GM23338 (cell line): ENCODE measurements around the gene KMT2E. TPM values are rescaled to one million over a fixed set of nuclear protein-coding genes. Genes with fewer than 3 reads are reported as not detected.

ENCODE experiments used
- ATAC-seq: fragments of 200-7000 bp; cut with Tn5 transposase; 3 replicates; pipeline ENCODE4 v1.9.1; 2020
- DNase-seq: peaks from one replicate; pipeline ENCODE4 v3.0.0-alpha.2; 2015; ENCODE audit warnings: low spot score
- H2AFZ ChIP-seq: fragments of 200-600 bp; sonication (generic); 2 replicates; pipeline ENCODE4 v1.8.0; 2016; ENCODE audit warnings: antibody characterized with exemption, mild to moderate bottlenecking, moderate library complexity
- H3F3A ChIP-seq: fragments of 200-600 bp; sonication (generic); replicated peaks from 2 replicates; pipeline ENCODE4 v1.8.0; 2017; ENCODE audit warnings: antibody characterized with exemption, mixed run types, low read depth
- H3K27ac ChIP-seq: fragments of 200-600 bp; sonication (generic); 2 replicates; pipeline ENCODE4 v1.6.1; 2016; ENCODE audit warnings: low read depth
- H3K27me3 ChIP-seq: fragments of 200-600 bp; sonication (generic); 2 replicates; pipeline ENCODE4 v1.8.0; 2016; ENCODE audit warnings: mild to moderate bottlenecking, mixed run types, moderate library complexity; ENCODE audit not compliant: insufficient read depth
- H3K36me3 ChIP-seq: fragments of 200-600 bp; sonication (generic); 2 replicates; pipeline ENCODE4 v1.8.0; 2016; ENCODE audit warnings: mild to moderate bottlenecking; ENCODE audit not compliant: insufficient read depth
- H3K4me1 ChIP-seq: fragments of 200-600 bp; sonication (generic); 2 replicates; pipeline ENCODE4 v1.8.0; 2016; ENCODE audit warnings: mild to moderate bottlenecking, moderate library complexity; ENCODE audit not compliant: insufficient read depth
- H3K4me2 ChIP-seq: fragments of 200-600 bp; sonication (generic); 2 replicates; pipeline ENCODE4 v1.7.1; 2017; ENCODE audit warnings: mixed run types
- H3K4me3 ChIP-seq: fragments of 200-600 bp; sonication (generic); 2 replicates; pipeline ENCODE4 v1.6.1; 2016; ENCODE audit warnings: mixed run types
- H3K79me2 ChIP-seq: fragments of 200-600 bp; sonication (generic); replicated peaks from 2 replicates; pipeline ENCODE4 v1.8.0; 2017; ENCODE audit warnings: mild to moderate bottlenecking; ENCODE audit not compliant: insufficient read depth
- H3K9me2 ChIP-seq: fragments of 200-600 bp; sonication (generic); 2 replicates; pipeline ENCODE4 v1.8.0; 2017; ENCODE audit not compliant: insufficient read depth
- H4K20me1 ChIP-seq: fragments of 200-600 bp; sonication (generic); replicated peaks from 2 replicates; pipeline ENCODE4 v1.8.0; 2017; ENCODE audit warnings: mild to moderate bottlenecking; ENCODE audit not compliant: insufficient read depth
- H3K27ac Mint-ChIP-seq: 2 replicates; pipeline ENCODE4 v1.8.0; 2020; ENCODE audit warnings: inconsistent platforms, mild to moderate bottlenecking, moderate library complexity, mixed read lengths
- H3K27me3 Mint-ChIP-seq: 3 replicates; pipeline ENCODE4 v1.8.0; 2022; ENCODE audit warnings: low read depth, mild to moderate bottlenecking, moderate library complexity, mixed read lengths, inconsistent platforms; ENCODE audit not compliant: insufficient read depth, poor library complexity
- H3K36me3 Mint-ChIP-seq: 3 replicates; pipeline ENCODE4 v1.8.0; 2021; ENCODE audit warnings: low read depth, mild to moderate bottlenecking, inconsistent platforms, moderate library complexity, mixed read lengths
- H3K4me1 Mint-ChIP-seq: 3 replicates; pipeline ENCODE4 v1.8.0; 2020; ENCODE audit warnings: mild to moderate bottlenecking, inconsistent platforms, mixed read lengths
- H3K4me3 Mint-ChIP-seq: 3 replicates; pipeline ENCODE4 v1.8.0; 2021; ENCODE audit warnings: moderate library complexity, mild to moderate bottlenecking, inconsistent platforms, mixed read lengths
- H3K9me3 Mint-ChIP-seq: 3 replicates; pipeline ENCODE4 v1.8.0; 2020; ENCODE audit warnings: moderate library complexity, mild to moderate bottlenecking, inconsistent platforms, mixed read lengths
- CREB1 ChIP-seq: fragments of 250-450 bp; sonication (Bioruptor Pico); IDR thresholded peaks from 2 replicates; pipeline ENCODE4 v1.5.0; 2020; ENCODE audit warnings: low read depth, mild to moderate bottlenecking, moderate library complexity
- CTCF ChIP-seq, 2 experiments: fragments of 200-600 bp in 1 of 2; sonication (generic) in 1 of 2; conservative IDR thresholded peaks; 2 replicates each; pipeline versions ENCODE4 v1.5.1 to v1.6.1; 2016 to 2017; ENCODE audit warnings: antibody characterized with exemption in 2 of 2, low read depth in 2 of 2, mild to moderate bottlenecking in 2 of 2, moderate library complexity in 1 of 2
- EZH2 ChIP-seq: fragments of 200-600 bp; sonication (generic); IDR thresholded peaks from one replicate; pipeline ENCODE4 v1.8.0; 2017; ENCODE audit warnings: antibody characterized with exemption, mild to moderate bottlenecking, low read depth; ENCODE audit not compliant: unreplicated experiment
- EZH2phosphoT487 ChIP-seq: fragments of 200-600 bp; sonication (generic); IDR thresholded peaks from one replicate; pipeline ENCODE4 v1.8.1; 2018; ENCODE audit warnings: antibody characterized with exemption; ENCODE audit not compliant: unreplicated experiment
- JUNB ChIP-seq: IDR thresholded peaks from one replicate; pipeline ENCODE4 v1.6.1; 2016; ENCODE audit warnings: antibody characterized with exemption; ENCODE audit not compliant: unreplicated experiment
- NANOG ChIP-seq: IDR thresholded peaks from 2 replicates; pipeline ENCODE4 v1.6.1; 2016; ENCODE audit warnings: antibody characterized with exemption, borderline replicate concordance
- POLR2AphosphoS5 ChIP-seq: IDR thresholded peaks from 2 replicates; pipeline ENCODE4 v1.6.1; 2016; ENCODE audit warnings: antibody characterized with exemption, low read depth
- REST ChIP-seq: IDR thresholded peaks from one replicate; pipeline ENCODE4 v1.6.1; 2018; ENCODE audit warnings: antibody characterized with exemption; ENCODE audit not compliant: unreplicated experiment
- STAT1 ChIP-seq: IDR thresholded peaks from one replicate; pipeline ENCODE4 v1.6.1; 2016; ENCODE audit warnings: antibody characterized with exemption; ENCODE audit not compliant: unreplicated experiment
- ZNF114 ChIP-seq: fragments of 250-450 bp; sonication (Bioruptor Pico); IDR thresholded peaks from 2 replicates; pipeline ENCODE4 v1.5.0; 2020; ENCODE audit warnings: mild to moderate bottlenecking, moderate library complexity
- ZNF331 ChIP-seq: fragments of 250-450 bp; sonication (Bioruptor Pico); IDR thresholded peaks from 2 replicates; pipeline ENCODE4 v1.5.0; 2020; ENCODE audit warnings: low read depth, mild to moderate bottlenecking, moderate library complexity
- ZNF462 ChIP-seq: fragments of 250-450 bp; sonication (Bioruptor Pico); IDR thresholded peaks from 2 replicates; pipeline ENCODE4 v1.5.0; 2020; ENCODE audit warnings: mild to moderate bottlenecking, moderate library complexity
- polyA plus RNA-seq: library from polyadenylated mRNA; unstranded; fragments of >200 nt; fragmentation: Nextera tagmentation; extraction: Ambion mirVana; gene quantifications from 2 replicates; pipeline ENCODE4 v1.2.1, GENCODE V29; 2016
- total RNA-seq: library from RNA; depleted of rRNA; stranded (reverse); fragments of >200 nt; shearing (Covaris generic); gene quantifications from 2 replicates; pipeline ENCODE4 v1.2.3, GENCODE V29; 2014
- TF ChIP-seq, protein P1 (sequence below): IDR thresholded peaks from 2 replicates; pipeline ENCODE4 v1.6.1; 2016; ENCODE audit warnings: antibody characterized with exemption

KMT2E gene
- total and polyA plus RNA-seq, 2 experiments from 2014 or later, result 50.2 to 70.9 TPM

DNA sequence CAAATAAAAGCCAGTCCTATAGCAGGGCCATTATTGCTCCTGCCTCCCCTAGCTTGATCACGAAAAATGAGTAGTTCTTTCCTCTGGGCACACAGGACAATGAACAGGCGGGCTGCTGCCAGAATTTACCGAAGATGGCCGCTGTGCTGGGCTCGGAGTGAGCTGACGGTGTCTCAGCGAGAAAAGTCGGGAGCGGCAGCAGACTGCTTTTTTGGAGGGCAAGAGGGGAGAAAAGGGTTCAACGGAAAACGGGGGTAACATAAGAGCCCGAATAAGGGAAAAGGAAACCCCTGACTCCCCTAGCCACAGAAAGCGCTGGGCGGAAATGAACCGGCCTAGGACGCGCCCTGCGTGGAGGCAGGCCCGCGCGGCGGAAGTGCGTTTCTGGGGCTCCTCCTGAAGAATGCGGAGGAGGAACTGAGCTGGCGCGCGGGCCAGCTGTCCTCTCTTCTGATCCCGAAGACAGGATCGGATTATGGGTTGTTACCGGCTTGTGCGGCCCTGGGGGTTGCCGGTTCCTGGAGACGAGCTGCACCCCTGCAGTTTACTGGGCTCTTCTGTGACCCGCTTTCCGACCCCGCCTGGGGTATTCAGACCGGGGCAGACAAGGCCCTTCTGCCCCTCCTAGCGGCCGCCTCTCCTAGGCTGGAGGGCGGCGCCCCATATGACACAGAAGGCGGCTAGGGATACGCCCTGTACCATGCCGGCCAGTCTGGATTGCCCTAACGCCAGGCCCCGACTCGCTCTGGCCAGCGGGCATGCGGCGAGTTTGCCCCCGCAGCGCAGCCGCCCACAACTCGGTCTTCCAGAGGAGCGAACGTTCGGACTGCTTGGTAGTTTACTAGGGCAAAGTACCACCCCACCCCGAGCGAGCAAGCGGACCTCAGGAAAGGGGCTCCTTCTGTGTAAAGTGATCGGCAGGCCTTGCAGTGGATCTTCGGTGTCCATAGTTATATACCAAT, 30.1 kb upstream of the KMT2E start:
- peak; percentile 95 for ATAC-seq

More for the DNA sequence above, 30.1 kb upstream of the KMT2E start:
- H3K4me1 Mint-ChIP-seq, result peaks cover 63% of the 10 kb centered on the region
- Histone ChIP-seq H2AFZ (peak overlapping the region; percentile 5; the same call in 1 of the 2 replicates), H3K27ac (peak overlapping the region; percentile 96), H3F3A (peaks cover 9% of the 10 kb centered on the region; the same call in 1 of the 2 replicates), H3K4me3 (peak overlapping the region; percentile 65), H3K27me3 (no peaks in the 10 kb centered on the region), H4K20me1 (peaks cover 29% of the 10 kb centered on the region), H3K36me3 (no peaks in the 10 kb centered on the region), H3K4me1 (peaks cover 59% of the 10 kb centered on the region), H3K4me2 (peak overlapping the region; percentile 85), H3K9me2 (no peaks in the 10 kb centered on the region), H3K79me2 (peaks cover 18% of the 10 kb centered on the region)
- peaks cover 13% of the 10 kb centered on the region for H3K27me3 Mint-ChIP-seq
- H3K36me3 Mint-ChIP-seq, result no peaks in the 10 kb centered on the region
- peak; percentile 94 for DNase-seq
- peak overlapping the region; percentile 100 for H3K27ac Mint-ChIP-seq
- no peak for TF ChIP-seq REST
- no peak for TF ChIP-seq NANOG
- no peak for TF ChIP-seq ZNF114
- no peak for TF ChIP-seq ZNF462
- no peak for TF ChIP-seq EZH2phosphoT487
- TF ChIP-seq EZH2, result no peak
- TF ChIP-seq CREB1 (CRISPR knock-in tag), result peak; percentile 66
- TF ChIP-seq, protein P1, sequence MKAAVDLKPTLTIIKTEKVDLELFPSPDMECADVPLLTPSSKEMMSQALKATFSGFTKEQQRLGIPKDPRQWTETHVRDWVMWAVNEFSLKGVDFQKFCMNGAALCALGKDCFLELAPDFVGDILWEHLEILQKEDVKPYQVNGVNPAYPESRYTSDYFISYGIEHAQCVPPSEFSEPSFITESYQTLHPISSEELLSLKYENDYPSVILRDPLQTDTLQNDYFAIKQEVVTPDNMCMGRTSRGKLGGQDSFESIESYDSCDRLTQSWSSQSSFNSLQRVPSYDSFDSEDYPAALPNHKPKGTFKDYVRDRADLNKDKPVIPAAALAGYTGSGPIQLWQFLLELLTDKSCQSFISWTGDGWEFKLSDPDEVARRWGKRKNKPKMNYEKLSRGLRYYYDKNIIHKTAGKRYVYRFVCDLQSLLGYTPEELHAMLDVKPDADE, result peak; percentile 31; the same call in 1 of the 2 replicates
- no peak for TF ChIP-seq ZNF331
- peak; percentile 83 for TF ChIP-seq POLR2AphosphoS5
- TF ChIP-seq JUNB, result no peak
- no peak for TF ChIP-seq STAT1
- TF ChIP-seq CTCF (conservative IDR thresholded peaks at IDR 0.05; ENCODE audit: low read depth in 2 of 2), result peak; percentile 31 to 50; a peak in 3 of 4 replicates
- H3K4me3 Mint-ChIP-seq, result peak overlapping the region; percentile 99
- no peaks in the 10 kb centered on the region; the same call in 2 of the 3 replicates for H3K9me3 Mint-ChIP-seq
